Gastrocnemius medialis (tissue), 4 donors: ENCODE results near the gene HHATL.

Experiments used
- POLR2A ChIP-seq, 2 donors: fragments of 450-650 bp; IDR thresholded peaks; one replicate each; pipeline ENCODE4 v1.6.1; 2017; ENCODE audit warnings: antibody characterized with exemption in 2 of 2, mild to moderate bottlenecking in 2 of 2, moderate library complexity in 2 of 2
- TF ChIP-seq, protein P1 (sequence below), 5 experiments: fragments of 450-650 bp in 3 of 5; fragments of 200-600 bp in 2 of 5; sonication (generic) in 2 of 5; IDR thresholded peaks in 4 of 5; conservative IDR thresholded peaks in 1 of 5; 1 replicate in 4 of 5; 2 replicates in 1 of 5; pipeline ENCODE4 v1.5.1; 2016 to 2019; ENCODE audit warnings: antibody characterized with exemption in 5 of 5, mild to moderate bottlenecking in 3 of 5, moderate library complexity in 3 of 5

GRCh38 chr3:42666022-42666421 is 36.6 kb downstream of the HHATL start:
- TF ChIP-seq, protein P1, sequence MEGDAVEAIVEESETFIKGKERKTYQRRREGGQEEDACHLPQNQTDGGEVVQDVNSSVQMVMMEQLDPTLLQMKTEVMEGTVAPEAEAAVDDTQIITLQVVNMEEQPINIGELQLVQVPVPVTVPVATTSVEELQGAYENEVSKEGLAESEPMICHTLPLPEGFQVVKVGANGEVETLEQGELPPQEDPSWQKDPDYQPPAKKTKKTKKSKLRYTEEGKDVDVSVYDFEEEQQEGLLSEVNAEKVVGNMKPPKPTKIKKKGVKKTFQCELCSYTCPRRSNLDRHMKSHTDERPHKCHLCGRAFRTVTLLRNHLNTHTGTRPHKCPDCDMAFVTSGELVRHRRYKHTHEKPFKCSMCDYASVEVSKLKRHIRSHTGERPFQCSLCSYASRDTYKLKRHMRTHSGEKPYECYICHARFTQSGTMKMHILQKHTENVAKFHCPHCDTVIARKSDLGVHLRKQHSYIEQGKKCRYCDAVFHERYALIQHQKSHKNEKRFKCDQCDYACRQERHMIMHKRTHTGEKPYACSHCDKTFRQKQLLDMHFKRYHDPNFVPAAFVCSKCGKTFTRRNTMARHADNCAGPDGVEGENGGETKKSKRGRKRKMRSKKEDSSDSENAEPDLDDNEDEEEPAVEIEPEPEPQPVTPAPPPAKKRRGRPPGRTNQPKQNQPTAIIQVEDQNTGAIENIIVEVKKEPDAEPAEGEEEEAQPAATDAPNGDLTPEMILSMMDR (IDR thresholded peaks at IDR 0.05 in 4 of 5, conservative IDR thresholded peaks at IDR 0.05 in 1 of 5), result no peak
- TF ChIP-seq POLR2A (IDR thresholded peaks at IDR 0.05), result no peak
